HG02678 (cell line): ENCODE results near the gene ZNF385C.

Experiments
- ATAC-seq: cut with Tn5 transposase; IDR thresholded peaks from one replicate; pipeline ENCODE4 v1.9.1; 2021; ENCODE audit warnings: mild to moderate bottlenecking, moderate library complexity; ENCODE audit not compliant: unreplicated experiment

Gene ZNF385C

GRCh38 chr17:42126836-42127235, 28.6 kb upstream of the ZNF385C start:
- no peak for ATAC-seq

- ATAC-seq = no peak
Measured at GRCh38 chr17:42125565-42125964, 27.3 kb upstream of the ZNF385C start.

- ATAC-seq = no peak
Measured at GRCh38 chr17:42124256-42124655, 26.0 kb upstream of the ZNF385C start.

- ATAC-seq = no peak
Measured at GRCh38 chr17:42122371-42123303, 24.4 kb upstream of the ZNF385C start, which contains the start of gene HSPB9. HSPB9 (plus strand) TSS chr17:42122804; CDS start chr17:42122851, 47 bp downstream.

GRCh38 chr17:42120770-42121769, 22.8 kb upstream of the ZNF385C start, which contains the start of gene KAT2A:
KAT2A (minus strand) TSS chr17:42121367; CDS start chr17:42121304, 63 bp downstream.
- ATAC-seq = peak; percentile 80

GRCh38 chr17:42120161-42120769, 22.0 kb upstream of the ZNF385C start:
- no peak for ATAC-seq

GRCh38 chr17:42119301-42119700, 21.0 kb upstream of the ZNF385C start:
- no peak for ATAC-seq

GRCh38 chr17:42118545-42118944, 20.3 kb upstream of the ZNF385C start:
- ATAC-seq = no peak

GRCh38 chr17:42118126-42118510, 19.8 kb upstream of the ZNF385C start:
- no peak for ATAC-seq

- ATAC-seq = no peak
Measured at GRCh38 chr17:42117397-42118125, 19.3 kb upstream of the ZNF385C start.

GRCh38 chr17:42116705-42117396, 18.6 kb upstream of the ZNF385C start:
- ATAC-seq = no peak

- ATAC-seq = no peak
Measured at GRCh38 chr17:42114118-42114517, 15.8 kb upstream of the ZNF385C start.

GRCh38 chr17:42113293-42114069, 15.2 kb upstream of the ZNF385C start:
- no peak for ATAC-seq

- ATAC-seq = peak; percentile 75
Measured at GRCh38 chr17:42112552-42113176, 14.4 kb upstream of the ZNF385C start, which contains the start of gene DHX58. DHX58 (minus strand) TSS chr17:42112714; CDS start chr17:42111892, 822 bp downstream.

GRCh38 chr17:42111871-42112551, 13.7 kb upstream of the ZNF385C start:
- ATAC-seq = peak; percentile 3

GRCh38 chr17:42111265-42111636, 13.0 kb upstream of the ZNF385C start:
- no peak for ATAC-seq
